Osteocyte (in vitro differentiated cells): ENCODE measurements around the gene NLRP3. TPM values are rescaled to one million over a fixed set of nuclear protein-coding genes. Genes with fewer than 3 reads are reported as not detected.
"Not testable (repeated sequence)": the region's sequence is repeated elsewhere in the genome, so short reads cannot be mapped to it uniquely, and the experiment has no call there.

Experiments used
- DNase-seq: peaks from one replicate; pipeline ENCODE4 v3.0.0; 2021; ENCODE audit warnings: mixed read lengths; ENCODE audit not compliant: unreplicated experiment; ENCODE audit errors: extremely low spot score
- H3K27ac Mint-ChIP-seq: one replicate; pipeline ENCODE4 v1.8.0; 2021; ENCODE audit warnings: mild to moderate bottlenecking, mixed read lengths; ENCODE audit not compliant: unreplicated experiment
- H3K27me3 Mint-ChIP-seq: one replicate; pipeline ENCODE4 v1.8.0; 2021; ENCODE audit warnings: mixed read lengths; ENCODE audit not compliant: unreplicated experiment
- H3K36me3 Mint-ChIP-seq: one replicate; pipeline ENCODE4 v1.8.0; 2021; ENCODE audit warnings: mixed read lengths; ENCODE audit not compliant: unreplicated experiment
- H3K4me1 Mint-ChIP-seq: one replicate; pipeline ENCODE4 v1.8.0; 2021; ENCODE audit warnings: mixed read lengths; ENCODE audit not compliant: unreplicated experiment
- H3K4me3 Mint-ChIP-seq: one replicate; pipeline ENCODE4 v1.8.0; 2021; ENCODE audit warnings: mild to moderate bottlenecking, moderate library complexity, mixed read lengths; ENCODE audit not compliant: unreplicated experiment
- H3K9me3 Mint-ChIP-seq: one replicate; pipeline ENCODE4 v1.8.0; 2021; ENCODE audit warnings: mixed read lengths; ENCODE audit not compliant: unreplicated experiment
- CTCF ChIP-seq: fragments of 200-600 bp; sonication (generic); IDR thresholded peaks from 2 replicates; pipeline ENCODE4 v1.5.0; 2021; ENCODE audit warnings: antibody characterized with exemption, mild to moderate bottlenecking, moderate library complexity
- total RNA-seq: library from RNA; stranded (reverse); gene quantifications from 2 replicates; pipeline ENCODE4 v1.2.1, GENCODE V29; 2021

The NLRP3 gene
- total RNA-seq, 1 donor from 2014 or later: 0.16 TPM

- Mint-ChIP-seq H3K4me1 (no peaks in the 10 kb centered on the region), H3K27me3 (peaks cover 12% of the 10 kb centered on the region), H3K4me3 (no peak overlapping the region), H3K27ac (no peak overlapping the region), H3K36me3 (no peaks in the 10 kb centered on the region), H3K9me3 (peaks cover 13% of the 10 kb centered on the region)
- DNase-seq: no peak
- no peak for TF ChIP-seq CTCF
Observed at GRCh38 chr1:247459507-247459906, 43.5 kb downstream of the NLRP3 start.

- H3K36me3 Mint-ChIP-seq: no peaks in the 10 kb centered on the region
- H3K4me3 Mint-ChIP-seq: no peak overlapping the region
- no peak for TF ChIP-seq CTCF
- peaks cover 13% of the 10 kb centered on the region for H3K9me3 Mint-ChIP-seq
- peaks cover 24% of the 10 kb centered on the region for H3K27me3 Mint-ChIP-seq
- no peak for DNase-seq
- no peak overlapping the region for H3K27ac Mint-ChIP-seq
- H3K4me1 Mint-ChIP-seq: no peaks in the 10 kb centered on the region
Observed at GRCh38 chr1:247465796-247466195, 49.8 kb downstream of the NLRP3 start.

GRCh38 chr1:247467129-247467528 lies 51.2 kb downstream of the NLRP3 start:
- no peak overlapping the region for H3K4me3 Mint-ChIP-seq
- no peak for DNase-seq
- no peaks in the 10 kb centered on the region for H3K36me3 Mint-ChIP-seq
- peaks cover 24% of the 10 kb centered on the region for H3K27me3 Mint-ChIP-seq
- no peak overlapping the region for H3K27ac Mint-ChIP-seq
- H3K4me1 Mint-ChIP-seq: no peaks in the 10 kb centered on the region
- no peak for TF ChIP-seq CTCF
- peaks cover 10% of the 10 kb centered on the region for H3K9me3 Mint-ChIP-seq

- Mint-ChIP-seq H3K4me1 (no peaks in the 10 kb centered on the region), H3K27me3 (peaks cover 32% of the 10 kb centered on the region), H3K27ac (no peak overlapping the region), H3K36me3 (no peaks in the 10 kb centered on the region), H3K9me3 (no peaks in the 10 kb centered on the region), H3K4me3 (no peak overlapping the region)
- no peak for DNase-seq
- no peak for TF ChIP-seq CTCF
Observed at GRCh38 chr1:247468481-247469140, 52.6 kb downstream of the NLRP3 start.

GRCh38 chr1:247469141-247469535 lies 53.2 kb downstream of the NLRP3 start:
- H3K9me3 Mint-ChIP-seq: no peaks in the 10 kb centered on the region
- no peak overlapping the region for H3K27ac Mint-ChIP-seq
- peaks cover 27% of the 10 kb centered on the region for H3K27me3 Mint-ChIP-seq
- no peak overlapping the region for H3K4me3 Mint-ChIP-seq
- no peak for TF ChIP-seq CTCF
- no peaks in the 10 kb centered on the region for H3K4me1 Mint-ChIP-seq
- DNase-seq: no peak
- H3K36me3 Mint-ChIP-seq: no peaks in the 10 kb centered on the region

GRCh38 chr1:247470942-247471429 lies 55.0 kb downstream of the NLRP3 start:
- H3K4me1 Mint-ChIP-seq, H3K27ac Mint-ChIP-seq, H3K4me3 Mint-ChIP-seq, DNase-seq, H3K36me3 Mint-ChIP-seq: not testable (repeated sequence)
- Mint-ChIP-seq H3K27me3 (peaks cover 26% of the 10 kb centered on the region), H3K9me3 (peaks cover 10% of the 10 kb centered on the region)
